GM19438 (cell line): ENCODE measurements around the gene TACC2.
"Not testable (repeated sequence)": the region's sequence is repeated elsewhere in the genome, so short reads cannot be mapped to it uniquely, and the experiment has no call there.

Experiments used
- ATAC-seq: cut with Tn5 transposase; IDR thresholded peaks from one replicate; pipeline ENCODE4 v1.9.1; 2021; ENCODE audit warnings: low read depth; ENCODE audit not compliant: unreplicated experiment

TACC2 gene

GRCh38 chr10:122054048-122055025 is 65.4 kb downstream of the TACC2 start:
- no peak for ATAC-seq

GRCh38 chr10:122055252-122055651 is 66.3 kb downstream of the TACC2 start:
- no peak for ATAC-seq

GRCh38 chr10:122056431-122057094 is 67.6 kb downstream of the TACC2 start:
- no peak for ATAC-seq

DNA sequence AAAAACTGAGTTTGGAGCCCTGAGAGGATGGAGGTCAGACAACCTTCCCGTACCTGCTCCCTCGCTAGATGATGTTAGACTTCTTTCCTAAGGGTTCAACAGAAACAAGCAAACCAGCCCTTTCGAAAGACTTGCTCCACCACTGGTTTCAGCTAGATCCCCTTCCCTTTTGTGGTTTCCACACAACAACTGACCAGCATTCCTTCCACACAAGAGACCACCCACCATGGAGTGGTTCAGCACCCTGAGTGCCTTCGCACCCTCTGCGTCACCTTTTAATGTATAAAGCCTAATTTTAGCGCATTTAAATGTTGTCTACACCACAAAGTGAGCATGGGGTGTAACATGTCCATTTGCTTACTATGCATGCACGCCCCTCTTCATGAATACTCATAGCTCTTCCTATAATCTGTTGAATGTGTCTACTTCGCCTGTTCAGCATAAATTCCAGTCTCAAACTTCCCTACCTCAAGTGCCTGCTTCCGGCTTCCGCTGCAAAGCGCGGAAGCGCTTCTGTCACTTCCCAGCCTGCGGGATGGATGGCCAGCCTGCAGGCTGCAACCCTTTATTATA is 69.0 kb downstream of the TACC2 start:
- ATAC-seq, result no peak

DNA sequence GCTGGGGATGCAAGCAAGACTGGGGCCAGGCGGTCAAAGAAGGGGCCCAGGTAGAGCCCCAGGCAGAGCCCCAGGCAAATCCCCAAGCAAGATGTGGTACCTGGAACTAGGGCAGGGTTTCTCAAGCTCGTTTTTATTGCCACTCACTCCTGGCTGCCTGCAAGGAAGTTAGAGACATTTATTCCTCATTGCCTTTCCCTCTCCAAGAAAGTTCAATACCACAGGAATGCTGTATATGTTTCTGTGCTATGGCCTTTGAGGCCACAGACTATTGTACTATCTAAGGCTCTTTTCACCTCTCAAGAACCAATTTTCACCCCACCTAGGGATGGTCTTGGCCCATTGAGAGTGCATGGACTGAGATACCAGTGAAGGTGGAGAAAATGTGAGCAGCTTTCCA is 71.3 kb downstream of the TACC2 start:
- ATAC-seq, result no peak

DNA sequence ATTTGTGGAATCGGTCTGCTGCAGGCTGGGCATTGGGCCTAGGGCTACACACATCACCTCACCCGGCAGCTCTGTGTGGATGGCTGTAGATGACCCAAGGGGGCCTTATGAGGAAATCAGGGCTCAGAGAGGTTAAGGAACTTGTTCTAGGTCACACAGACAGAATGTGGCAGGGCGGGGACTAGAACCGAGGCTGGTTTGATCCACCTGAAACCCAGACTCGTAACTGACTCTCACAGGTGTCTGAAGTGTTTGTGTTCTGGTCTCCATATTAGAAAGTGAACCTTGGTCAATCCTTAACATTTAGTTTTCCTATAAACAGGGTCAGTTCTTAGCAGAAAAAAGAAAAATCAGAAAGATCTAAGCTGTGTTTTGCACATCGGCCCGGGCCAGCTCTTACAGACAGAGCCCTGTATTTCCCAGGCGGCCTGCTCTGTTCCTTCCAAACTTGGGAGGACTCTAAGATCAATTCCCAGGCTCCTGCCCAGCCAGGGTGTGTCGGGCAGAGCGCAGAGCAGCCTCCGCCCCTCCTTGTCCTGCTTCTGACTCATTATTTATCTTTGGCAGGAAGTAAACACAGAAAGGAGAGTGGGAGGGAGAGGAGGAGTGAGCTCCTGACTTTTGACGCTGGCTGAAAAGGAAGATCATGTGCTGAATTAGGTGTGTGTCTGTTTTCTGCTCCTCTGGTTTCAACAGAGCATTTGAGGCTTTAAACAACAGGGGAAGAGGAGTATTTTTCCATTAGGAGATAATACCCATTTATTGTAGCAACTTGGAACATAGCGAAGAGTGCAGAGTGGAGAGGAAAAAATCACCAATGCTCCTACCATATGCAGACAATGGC is 74.1 kb downstream of the TACC2 start:
- ATAC-seq, result no peak

DNA sequence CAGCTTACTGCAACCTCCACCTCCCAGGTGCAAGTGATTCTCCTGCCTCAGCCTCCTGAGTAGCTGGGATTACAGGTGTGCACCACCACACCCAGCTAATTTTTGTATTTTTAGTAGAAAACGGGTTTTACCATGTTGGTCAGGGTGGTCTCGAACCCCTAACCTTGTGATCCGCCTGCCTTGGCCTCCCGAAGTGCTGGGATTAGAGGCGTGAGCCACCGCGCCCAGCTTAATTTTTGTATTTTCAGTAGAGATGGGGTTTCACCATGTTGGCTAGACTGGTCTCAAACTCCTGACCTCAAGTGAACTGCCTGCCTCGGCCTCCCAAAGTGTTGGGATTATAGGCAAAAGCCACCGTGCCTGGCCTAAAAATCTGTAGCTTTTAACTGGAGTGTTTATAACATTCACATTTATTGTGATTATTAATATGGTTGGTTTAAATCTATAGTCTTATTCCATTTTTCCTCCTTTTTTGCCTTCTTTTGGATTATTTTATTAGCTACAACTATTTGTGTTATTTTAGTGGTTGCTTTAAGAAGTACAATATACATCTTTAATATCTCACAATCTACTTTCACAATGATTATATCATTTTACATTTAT is 77.5 kb downstream of the TACC2 start:
- not testable (repeated sequence) for ATAC-seq

DNA sequence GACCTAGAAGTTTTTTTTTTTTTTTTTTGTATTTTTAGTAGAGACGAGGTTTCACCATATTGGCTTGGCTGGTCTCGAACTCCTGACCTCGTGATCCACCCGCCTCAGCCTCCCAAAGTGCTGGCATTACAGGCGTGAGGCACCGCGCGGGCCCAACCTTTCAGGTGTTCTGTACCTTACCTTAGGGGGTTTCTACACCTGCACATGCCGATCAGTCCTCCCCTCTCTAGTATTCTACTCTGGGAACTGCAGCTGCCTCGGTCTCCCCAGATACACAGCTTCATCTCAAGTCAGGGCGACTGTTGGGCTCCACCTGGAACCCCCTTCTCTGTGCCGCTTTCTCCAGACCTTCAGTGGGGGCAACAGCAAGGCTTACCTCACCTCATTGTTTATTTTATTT is 79.9 kb downstream of the TACC2 start:
- ATAC-seq, result no peak

DNA sequence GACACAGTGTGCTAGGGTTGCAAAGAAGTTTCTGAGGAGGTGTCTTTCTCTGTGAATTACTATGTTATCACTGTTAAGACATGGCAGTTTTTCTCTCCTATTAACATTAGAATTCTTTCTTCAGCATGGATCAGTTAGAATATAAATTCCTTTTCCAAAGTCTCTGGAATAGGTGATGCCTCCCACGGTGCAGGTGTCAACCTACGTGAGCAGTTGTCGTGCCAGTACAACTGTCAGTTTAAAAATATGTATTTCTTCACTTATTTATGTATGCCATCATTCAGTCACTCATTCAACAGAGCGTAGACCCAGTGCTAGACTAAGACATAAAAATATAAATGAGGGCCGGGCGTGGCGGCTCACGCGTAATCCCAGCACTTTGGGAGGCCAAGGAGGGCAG is 83.5 kb downstream of the TACC2 start:
- ATAC-seq, result no peak

DNA sequence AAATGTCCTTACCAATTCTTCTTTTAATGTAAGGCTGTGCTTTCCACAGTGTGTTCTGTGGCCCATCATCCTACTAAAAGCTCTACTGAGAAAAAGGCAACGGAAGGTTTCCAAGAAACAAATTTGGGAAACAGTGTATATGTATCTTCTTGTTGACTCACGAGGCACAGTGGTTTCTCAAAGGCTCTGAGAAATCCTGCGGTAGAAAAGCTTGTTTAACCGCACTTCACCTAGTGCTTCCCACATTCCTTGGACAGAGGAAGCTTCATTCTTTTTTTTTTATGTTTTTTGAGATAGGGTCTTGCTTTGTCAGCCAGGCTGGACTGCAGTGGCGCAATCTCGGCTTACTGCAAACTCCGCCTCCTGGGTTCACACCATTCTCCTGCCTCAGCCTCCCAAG is 84.5 kb downstream of the TACC2 start:
- no peak for ATAC-seq

DNA sequence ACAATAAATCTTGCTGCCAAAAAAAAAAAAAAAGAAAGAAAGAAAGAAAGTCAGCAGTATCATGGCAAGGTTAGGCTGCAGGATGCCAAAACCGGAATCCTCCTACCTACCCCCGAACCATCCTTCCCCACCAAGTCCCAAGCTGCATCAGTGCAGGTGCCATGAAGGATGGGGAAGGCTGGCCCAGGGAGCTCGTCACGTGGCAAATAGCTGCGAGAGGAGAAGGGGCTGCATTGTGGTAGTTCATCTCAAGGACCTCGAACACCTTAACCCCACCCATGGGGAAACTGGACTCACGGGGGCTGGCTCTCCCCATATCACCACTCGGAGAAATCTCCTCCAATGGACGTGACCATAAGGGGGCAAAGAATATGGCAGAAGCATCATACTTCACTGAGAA is 86.2 kb downstream of the TACC2 start:
- no peak for ATAC-seq

DNA sequence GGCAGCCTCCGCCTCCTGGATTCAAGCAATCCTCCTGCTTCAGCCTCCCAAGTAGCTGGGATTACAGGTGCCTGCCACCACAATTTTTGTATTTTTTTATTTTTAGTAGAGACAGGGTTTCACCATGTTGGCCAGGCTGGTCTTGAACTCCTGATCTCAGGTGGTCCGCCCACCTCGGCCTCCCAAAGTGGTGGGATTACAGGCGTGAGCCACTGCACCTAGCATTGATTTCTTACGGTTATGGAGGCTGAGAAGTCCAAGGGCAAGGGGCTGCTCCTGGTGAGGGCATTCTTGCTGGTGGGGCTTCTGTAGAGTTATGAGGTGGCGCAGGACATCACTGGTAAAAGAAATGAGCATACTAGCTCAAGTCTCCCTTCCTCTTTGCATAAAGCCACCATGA is 86.9 kb downstream of the TACC2 start:
- not testable (repeated sequence) for ATAC-seq

- ATAC-seq, result no peak
These were observed 88.4 kb downstream of the TACC2 start for GRCh38 chr10:122077311-122077875.

DNA sequence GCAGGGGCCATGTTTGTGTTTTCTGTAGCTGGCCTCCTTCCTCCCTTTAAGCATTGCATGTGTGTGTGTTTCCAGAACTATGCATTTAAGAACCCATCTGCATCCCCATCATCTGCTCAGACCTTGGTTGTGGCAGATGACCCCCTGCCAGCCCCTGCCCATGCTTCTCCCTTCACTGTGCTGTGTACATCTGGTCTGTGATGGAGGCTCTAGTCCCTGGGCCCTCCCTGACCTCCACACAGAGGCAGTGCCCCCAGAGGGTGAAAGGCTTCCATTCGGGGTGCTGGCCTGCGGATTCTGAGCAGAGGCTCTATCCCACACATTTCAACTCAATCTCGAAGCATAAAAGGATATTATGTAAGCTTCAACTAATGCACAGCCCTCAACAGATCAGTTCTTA is 89.4 kb downstream of the TACC2 start:
- ATAC-seq, result no peak

DNA sequence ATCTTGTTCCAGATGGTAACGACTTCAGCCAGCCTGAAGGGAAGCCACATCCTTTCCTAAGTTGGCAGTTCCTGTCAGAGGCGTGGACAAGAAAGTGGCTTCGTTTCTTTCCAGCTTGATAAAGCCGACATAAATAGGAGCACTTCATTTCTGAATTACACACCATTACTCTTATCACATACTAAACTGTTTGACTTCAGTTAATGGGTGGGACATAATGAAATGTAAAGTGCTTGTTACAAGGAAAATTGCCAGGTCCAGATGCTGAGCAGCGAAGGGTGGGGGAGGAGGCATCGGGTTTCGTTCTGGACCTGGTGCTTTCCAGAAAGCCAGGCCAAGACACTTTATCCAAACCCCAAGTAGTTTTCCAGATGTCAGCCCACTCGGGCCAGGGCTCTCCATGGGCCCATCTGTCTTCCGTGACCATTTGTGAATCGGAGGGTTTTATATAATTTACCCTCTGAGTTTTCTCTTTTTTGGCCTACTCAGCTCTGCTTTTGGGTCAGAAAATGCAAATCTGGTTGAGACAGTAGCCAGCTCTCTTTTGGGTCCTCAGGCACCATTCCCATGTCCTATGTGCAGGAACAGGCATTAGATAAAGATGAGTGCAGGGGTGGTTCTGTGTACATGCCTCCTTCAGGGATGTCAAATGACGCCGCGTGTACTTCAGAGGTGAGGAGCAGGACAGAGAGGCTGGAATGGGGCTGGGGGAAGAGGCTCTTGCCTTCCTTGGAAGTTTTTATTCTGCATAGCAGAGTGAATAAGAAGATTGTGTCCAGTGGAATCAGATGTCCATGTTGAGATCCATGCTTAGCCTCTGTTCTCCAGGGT is 90.2 kb downstream of the TACC2 start:
- ATAC-seq, result no peak

DNA sequence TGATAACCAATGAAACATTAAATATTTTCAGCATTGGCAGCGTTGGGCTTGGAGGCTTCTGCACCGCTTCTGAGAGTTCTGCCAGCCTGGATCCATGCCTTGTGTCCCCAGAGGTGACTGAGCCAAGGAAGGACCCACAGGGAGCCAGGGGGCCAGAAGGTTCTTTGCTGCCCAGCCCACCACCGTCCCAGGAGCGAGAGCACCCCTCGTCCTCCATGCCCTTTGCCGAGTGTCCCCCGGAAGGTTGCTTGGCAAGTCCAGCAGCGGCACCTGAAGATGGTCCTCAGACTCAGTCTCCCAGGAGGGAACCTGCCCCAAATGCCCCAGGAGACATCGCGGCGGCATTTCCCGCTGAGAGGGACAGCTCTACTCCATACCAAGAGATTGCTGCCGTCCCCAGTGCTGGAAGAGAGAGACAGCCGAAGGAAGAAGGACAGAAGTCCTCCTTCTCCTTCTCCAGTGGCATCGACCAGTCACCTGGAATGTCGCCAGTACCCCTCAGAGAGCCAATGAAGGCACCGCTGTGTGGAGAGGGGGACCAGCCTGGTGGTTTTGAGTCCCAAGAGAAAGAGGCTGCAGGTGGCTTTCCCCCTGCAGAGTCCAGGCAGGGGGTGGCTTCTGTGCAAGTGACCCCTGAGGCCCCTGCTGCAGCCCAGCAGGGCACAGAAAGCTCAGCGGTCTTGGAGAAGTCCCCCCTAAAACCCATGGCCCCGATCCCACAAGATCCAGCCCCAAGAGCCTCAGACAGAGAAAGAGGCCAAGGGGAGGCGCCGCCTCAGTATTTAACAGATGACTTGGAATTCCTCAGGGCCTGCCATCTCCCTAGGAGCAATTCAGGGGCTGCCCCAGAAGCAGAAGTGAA is 93.9 kb downstream of the TACC2 start:
- ATAC-seq, result no peak

DNA sequence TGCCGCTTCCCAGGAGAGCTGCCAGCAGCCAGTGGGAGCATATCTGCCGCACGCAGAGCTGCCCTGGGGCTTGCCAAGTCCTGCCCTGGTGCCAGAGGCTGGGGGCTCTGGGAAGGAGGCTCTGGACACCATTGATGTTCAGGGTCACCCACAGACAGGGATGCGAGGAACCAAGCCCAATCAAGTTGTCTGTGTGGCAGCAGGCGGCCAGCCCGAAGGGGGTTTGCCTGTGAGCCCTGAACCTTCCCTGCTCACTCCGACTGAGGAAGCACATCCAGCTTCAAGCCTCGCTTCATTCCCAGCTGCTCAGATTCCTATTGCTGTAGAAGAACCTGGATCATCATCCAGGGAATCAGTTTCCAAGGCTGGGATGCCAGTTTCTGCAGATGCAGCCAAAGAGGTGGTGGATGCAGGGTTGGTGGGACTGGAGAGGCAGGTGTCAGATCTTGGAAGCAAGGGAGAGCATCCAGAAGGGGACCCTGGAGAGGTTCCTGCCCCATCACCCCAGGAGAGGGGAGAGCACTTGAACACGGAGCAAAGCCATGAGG is 94.6 kb downstream of the TACC2 start:
- ATAC-seq, result no peak
